Measurements from ENCODE around the gene QRICH1. TPM values are rescaled to one million over a fixed set of nuclear protein-coding genes. Genes with fewer than 3 reads are reported as not detected.
A peak's percentile ranks its signal among the peaks of the same experiment; 100 is the strongest.

The QRICH1 gene
- 56.0 and 75.6 TPM in 2 replicates for total RNA-seq

- Histone ChIP-seq H3K4me3 (ENCODE audit: low read depth, low read length) (peak within 1 kb of the TSS; percentile 54), H3K27me3 (ENCODE audit: control insufficient read depth, insufficient read depth, low read length) (no peaks in the 10 kb centered on the region), H3K36me3 (ENCODE audit: control insufficient read depth, insufficient read depth, low read length) (no peaks in the 10 kb centered on the region)
- peak; percentile 69 for TF ChIP-seq CTCF (IDR thresholded peaks at IDR 0.05; ENCODE audit: insufficient read depth, low read length, poor library complexity, severe bottlenecking)
- peak; percentile 88 for DNase-seq (ENCODE audit: low read depth)
Measured at GRCh38 chr3:49093853-49094767, at the start of gene QRICH1. QRICH1 (minus strand) TSS chr3:49094071; CDS start chr3:49077017, 17,054 bp downstream.

GRCh38 chr3:49140080-49140479 is 46.2 kb upstream of the QRICH1 start:
- TF ChIP-seq CTCF (IDR thresholded peaks at IDR 0.05; ENCODE audit: insufficient read depth, low read length, poor library complexity, severe bottlenecking): no peak
- Histone ChIP-seq H3K36me3 (ENCODE audit: control insufficient read depth, insufficient read depth, low read length) (no peaks in the 10 kb centered on the region), H3K4me3 (ENCODE audit: low read depth, low read length) (no peak overlapping the region), H3K27me3 (ENCODE audit: control insufficient read depth, insufficient read depth, low read length) (peaks cover 5% of the 10 kb centered on the region)
- DNase-seq (ENCODE audit: low read depth): no peak

- peaks cover 5% of the 10 kb centered on the region for H3K27me3 ChIP-seq (ENCODE audit: control insufficient read depth, insufficient read depth, low read length)
- H3K4me3 ChIP-seq (ENCODE audit: low read depth, low read length): no peak overlapping the region
- DNase-seq (ENCODE audit: low read depth): no peak
- no peak for TF ChIP-seq CTCF (IDR thresholded peaks at IDR 0.05; ENCODE audit: insufficient read depth, low read length, poor library complexity, severe bottlenecking)
- no peaks in the 10 kb centered on the region for H3K36me3 ChIP-seq (ENCODE audit: control insufficient read depth, insufficient read depth, low read length)
Measured at GRCh38 chr3:49135499-49135898, 41.6 kb upstream of the QRICH1 start.

DNA sequence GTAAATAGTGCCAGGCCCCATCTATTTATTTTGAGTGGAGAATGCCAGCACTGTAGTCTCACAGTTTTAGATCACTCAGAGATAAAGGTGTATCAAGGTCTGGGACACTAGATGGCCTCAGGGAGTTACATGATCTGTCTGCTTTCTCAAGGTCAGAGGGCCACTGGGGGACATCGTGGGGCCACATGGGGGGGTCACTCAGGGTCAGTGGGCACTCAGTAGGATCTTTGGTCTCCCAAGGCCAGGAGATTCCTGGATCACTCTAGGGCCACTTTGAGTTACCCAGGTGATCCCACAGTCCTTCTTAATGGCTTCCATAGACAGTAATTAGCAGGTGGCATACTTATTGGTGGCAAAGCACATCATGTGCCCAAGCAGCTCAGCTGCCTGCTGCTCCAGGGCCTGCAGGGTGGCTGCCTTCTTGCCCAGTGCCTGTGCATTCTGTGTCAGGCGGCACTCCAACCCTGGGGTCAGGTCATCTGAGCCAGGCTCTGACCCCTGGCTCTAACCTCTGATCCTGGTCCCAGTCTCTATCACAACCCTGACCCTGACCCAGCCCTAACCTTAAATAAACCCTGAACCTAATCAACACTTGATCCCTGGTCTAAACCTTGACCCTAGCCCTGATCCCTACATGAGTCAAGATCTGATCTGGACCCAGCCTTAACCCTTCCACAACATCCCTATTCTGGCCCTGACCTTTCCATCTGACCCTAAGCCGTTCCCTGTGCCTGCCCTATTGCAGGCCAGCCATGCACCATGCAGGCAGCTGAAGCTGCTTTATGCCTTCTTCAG is 40.8 kb upstream of the QRICH1 start:
- Histone ChIP-seq H3K36me3 (ENCODE audit: control insufficient read depth, insufficient read depth, low read length) (peaks cover 2% of the 10 kb centered on the region), H3K27me3 (ENCODE audit: control insufficient read depth, insufficient read depth, low read length) (peaks cover 4% of the 10 kb centered on the region), H3K4me3 (ENCODE audit: low read depth, low read length) (no peak overlapping the region)
- TF ChIP-seq CTCF (IDR thresholded peaks at IDR 0.05; ENCODE audit: insufficient read depth, low read length, poor library complexity, severe bottlenecking): no peak
- no peak for DNase-seq (ENCODE audit: low read depth)

GRCh38 chr3:49133226-49133951 is 39.5 kb upstream of the QRICH1 start:
- TF ChIP-seq CTCF (IDR thresholded peaks at IDR 0.05; ENCODE audit: insufficient read depth, low read length, poor library complexity, severe bottlenecking): no peak
- DNase-seq (ENCODE audit: low read depth): peak; percentile 37
- peaks cover 3% of the 10 kb centered on the region for H3K27me3 ChIP-seq (ENCODE audit: control insufficient read depth, insufficient read depth, low read length)
- peaks cover 2% of the 10 kb centered on the region for H3K36me3 ChIP-seq (ENCODE audit: control insufficient read depth, insufficient read depth, low read length)
- peak overlapping the region; percentile 67 for H3K4me3 ChIP-seq (ENCODE audit: low read depth, low read length)
